ENCODE measurements around the gene SLC22A8.
A peak's percentile ranks its signal among the peaks of the same experiment; 100 is the strongest.
"Not testable (repeated sequence)": the region's sequence is repeated elsewhere in the genome, so short reads cannot be mapped to it uniquely, and the experiment has no call there.

SLC22A8 gene

GRCh38 chr11:62985041-62985750 is 30.4 kb downstream of the SLC22A8 start:
- DNase-seq, result no peak

GRCh38 chr11:62984451-62984991 is 31.1 kb downstream of the SLC22A8 start, which contains the start of gene SLC22A6:
Gene SLC22A6, minus strand, starts transcription at chr11:62984967. Its CDS starts 277 bp downstream, at chr11:62984690.
- DNase-seq, result no peak

GRCh38 chr11:62983536-62984199 is 32.0 kb downstream of the SLC22A8 start:
- no peak for DNase-seq

GRCh38 chr11:62981743-62982142 is 33.9 kb downstream of the SLC22A8 start:
- no peak for DNase-seq

DNA sequence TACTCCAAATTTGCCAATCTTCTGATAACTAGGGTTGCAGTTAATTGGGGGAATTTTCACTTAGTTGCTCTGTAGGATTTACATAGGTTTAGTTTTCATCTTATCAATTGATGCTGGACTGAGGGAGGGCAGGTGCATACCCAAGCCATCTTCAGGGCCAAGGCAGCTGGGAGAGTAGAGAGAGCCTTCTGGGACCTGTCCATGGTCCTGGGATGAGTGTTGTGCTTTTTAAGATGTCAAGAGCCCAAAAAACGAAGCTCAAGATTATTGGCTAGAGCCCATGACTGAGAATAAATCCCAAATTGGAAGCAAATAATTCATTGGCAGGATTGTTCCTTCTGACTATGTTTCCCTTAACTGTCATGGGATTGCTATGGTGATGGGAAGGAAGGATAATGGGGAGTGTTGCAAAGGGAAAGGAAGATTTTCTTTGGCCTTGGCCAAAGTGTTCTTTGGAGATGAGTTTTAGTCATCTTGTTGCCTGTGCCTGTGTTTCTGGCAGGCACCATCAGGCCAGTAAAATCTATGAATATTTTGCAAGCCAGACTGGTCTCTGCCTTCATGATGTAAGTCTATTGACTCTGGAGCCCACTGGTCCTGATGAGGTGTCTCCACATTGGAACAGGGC is 35.4 kb downstream of the SLC22A8 start:
- no peak for DNase-seq

- no peak for DNase-seq
Observed at GRCh38 chr11:62976109-62976508, 39.5 kb downstream of the SLC22A8 start.

GRCh38 chr11:62974848-62975522 is 40.7 kb downstream of the SLC22A8 start:
- peak; percentile 48 for DNase-seq

- no peak for DNase-seq
Observed at GRCh38 chr11:62965574-62965973, 50.1 kb downstream of the SLC22A8 start.

GRCh38 chr11:62962391-62962790 is 53.2 kb downstream of the SLC22A8 start:
- DNase-seq, result no peak

DNA sequence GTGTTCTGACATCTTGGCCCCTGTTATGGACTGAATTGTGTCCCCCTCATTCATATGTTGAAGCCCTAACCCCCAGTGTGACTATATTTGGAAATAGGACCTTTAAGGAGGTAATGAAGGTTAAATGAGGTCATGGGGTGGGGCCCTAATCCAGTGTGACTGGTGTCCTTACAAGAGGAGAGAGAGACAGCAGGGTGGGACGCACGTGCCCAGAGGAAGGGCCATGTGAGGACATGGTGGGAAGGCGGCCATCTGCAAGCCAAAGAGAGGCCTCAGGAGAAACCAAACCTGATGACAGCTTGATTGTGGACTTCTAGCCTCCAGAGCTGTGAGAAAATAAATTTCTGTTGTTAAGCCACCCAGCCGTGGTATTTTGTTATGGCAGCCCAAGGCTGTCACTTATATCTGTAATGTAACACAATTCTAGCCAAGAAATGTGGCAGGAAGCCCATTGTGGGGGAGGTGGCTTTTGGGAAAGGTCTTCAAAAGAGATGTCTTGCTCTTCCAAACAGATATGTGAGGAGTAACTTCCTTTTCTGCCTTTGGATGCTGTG is 54.5 kb downstream of the SLC22A8 start:
- no peak for DNase-seq

GRCh38 chr11:62959422-62959980 is 56.1 kb downstream of the SLC22A8 start:
- DNase-seq, result no peak

- DNase-seq, result peak; percentile 31
Observed at GRCh38 chr11:62958547-62959421, 56.9 kb downstream of the SLC22A8 start.

DNA sequence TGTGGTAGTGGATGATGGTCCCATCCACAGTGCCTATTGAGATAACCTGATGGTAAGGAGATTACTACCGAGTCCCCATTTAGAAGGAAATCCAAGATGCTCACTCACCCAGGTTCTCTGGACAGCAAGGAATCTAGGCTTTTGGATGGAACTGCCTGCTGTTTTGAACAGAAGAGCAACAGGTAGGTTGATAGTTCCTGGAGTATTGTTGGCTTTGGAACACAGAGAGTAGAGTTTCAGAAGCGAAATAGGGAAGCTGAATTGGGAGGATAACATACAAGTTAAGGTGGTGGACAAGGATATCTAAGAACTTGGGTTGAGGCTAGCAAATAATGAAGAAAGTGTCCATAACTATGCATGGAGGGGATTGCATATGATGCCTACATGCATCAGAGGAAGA is 58.5 kb downstream of the SLC22A8 start:
- no peak for DNase-seq

DNA sequence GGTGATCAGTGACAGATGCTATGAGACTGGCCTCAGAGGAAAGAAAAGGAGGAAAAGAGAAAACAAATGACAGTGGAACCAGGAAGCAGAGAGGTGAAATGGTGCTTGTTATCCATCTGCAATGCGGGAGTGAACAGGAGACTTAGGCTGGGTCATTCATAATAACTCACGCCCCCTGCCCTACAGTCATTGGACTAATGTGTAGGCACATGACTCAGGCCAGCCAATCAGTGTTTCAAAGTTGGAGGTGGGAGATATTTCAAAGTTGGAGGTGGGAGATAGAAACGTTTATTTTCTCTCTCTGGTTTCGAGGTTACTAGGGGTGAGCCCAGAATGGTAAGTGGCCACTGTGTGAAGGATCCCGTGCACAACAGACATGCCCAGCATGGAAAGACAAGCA is 61.2 kb downstream of the SLC22A8 start:
- DNase-seq, result no peak

- DNase-seq, result no peak
Observed at GRCh38 chr11:62953811-62954210, 61.8 kb downstream of the SLC22A8 start.

DNA sequence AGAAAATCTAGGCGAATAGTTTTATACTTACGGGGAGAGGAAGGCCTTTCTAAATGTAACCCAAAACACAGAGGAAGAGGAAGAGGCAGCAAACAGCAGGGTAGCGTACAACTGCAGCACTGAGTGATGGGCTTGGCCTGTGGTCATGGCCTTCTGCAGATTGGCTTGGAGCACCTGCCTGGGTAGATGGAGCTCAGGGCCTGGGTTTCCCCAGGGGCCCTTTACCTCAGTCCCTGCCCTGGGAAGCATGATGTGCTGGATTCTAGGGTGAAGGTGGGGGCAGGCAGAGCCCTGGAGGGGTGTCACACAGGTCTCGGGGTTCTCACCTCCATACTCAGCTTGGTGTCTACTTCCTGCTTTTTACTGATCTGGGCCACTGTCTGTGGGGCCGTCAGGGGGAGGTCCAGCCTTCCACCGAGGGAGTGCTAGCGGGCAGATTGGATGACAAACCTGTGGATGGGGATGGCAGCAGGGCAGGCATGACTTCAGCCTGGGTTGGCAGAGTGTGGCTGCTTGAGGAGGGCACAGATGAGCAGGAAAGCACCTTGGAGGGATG is 66.8 kb downstream of the SLC22A8 start:
- DNase-seq, result no peak

DNA sequence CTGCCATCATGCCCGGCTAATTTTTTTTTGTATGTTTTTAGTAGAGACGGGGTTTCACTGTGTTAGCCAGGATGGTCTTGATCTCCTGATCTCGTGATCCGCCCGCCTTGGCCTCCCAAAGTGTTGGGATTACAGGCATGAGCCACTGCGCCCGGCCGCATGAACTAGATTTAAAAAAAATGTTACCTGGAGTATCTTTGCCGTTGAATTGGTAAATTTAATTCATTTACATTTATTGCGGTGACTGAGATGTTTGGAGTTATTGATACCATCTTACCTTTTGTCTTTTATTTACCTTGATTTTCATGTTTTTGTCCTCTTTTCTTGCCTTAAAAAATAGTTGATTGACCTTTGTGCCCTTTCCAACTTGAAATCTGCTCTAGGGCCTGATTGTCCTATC is 70.1 kb downstream of the SLC22A8 start:
- not testable (repeated sequence) for DNase-seq

Data from NCI-H2029 (cell line).